ENCODE measurements around the gene TMEM98. TPM values are rescaled to one million over a fixed set of nuclear protein-coding genes. Genes with fewer than 3 reads are reported as not detected.
"Not testable (repeated sequence)": the region's sequence is repeated elsewhere in the genome, so short reads cannot be mapped to it uniquely, and the experiment has no call there.

The TMEM98 gene
- total RNA-seq, 2 donors from 2014 or later, result 43.0 to 117 TPM

GRCh38 chr17:32882734-32883133 is 45.2 kb upstream of the TMEM98 start:
- no peak overlapping the region for H3K27ac ChIP-seq
- peaks cover 0 to under 1% of the 10 kb centered on the region in 2 donors for H3K4me1 ChIP-seq
- H3K4me3 ChIP-seq, result no peak overlapping the region
- H3K36me3 ChIP-seq, result no peaks in the 10 kb centered on the region
- TF ChIP-seq CTCF (IDR thresholded peaks at IDR 0.05), result no peak
- no peak for DNase-seq (ENCODE audit: low spot score)
- H3K27me3 ChIP-seq, result no peaks in the 10 kb centered on the region
- no peaks in the 10 kb centered on the region for H3K9me3 ChIP-seq

- H3K4me3 ChIP-seq; H3K27ac ChIP-seq; H3K4me1 ChIP-seq; H3K9me3 ChIP-seq; H3K27me3 ChIP-seq; H3K36me3 ChIP-seq; DNase-seq (ENCODE audit: low spot score): not testable (repeated sequence)
Observed at GRCh38 chr17:32886951-32887350, 41.0 kb upstream of the TMEM98 start.

- not testable (repeated sequence) for H3K4me1 ChIP-seq; H3K36me3 ChIP-seq; H3K9me3 ChIP-seq; DNase-seq (ENCODE audit: low spot score); H3K27me3 ChIP-seq; H3K27ac ChIP-seq; H3K4me3 ChIP-seq
Observed at GRCh38 chr17:32887410-32887809, 40.5 kb upstream of the TMEM98 start.

GRCh38 chr17:32894245-32894644 is 33.7 kb upstream of the TMEM98 start:
- no peaks in the 10 kb centered on the region for H3K9me3 ChIP-seq
- DNase-seq (ENCODE audit: low spot score), result no peak
- no peaks in the 10 kb centered on the region for H3K36me3 ChIP-seq
- no peak overlapping the region for H3K27ac ChIP-seq
- H3K4me1 ChIP-seq, result peaks cover 0 to 5% of the 10 kb centered on the region in 2 donors
- no peak overlapping the region for H3K4me3 ChIP-seq
- H3K27me3 ChIP-seq, result no peaks in the 10 kb centered on the region
- no peak for TF ChIP-seq CTCF (IDR thresholded peaks at IDR 0.05)

- H3K27ac ChIP-seq, result peak overlapping the region; percentile 51 to 67
- TF ChIP-seq CTCF (IDR thresholded peaks at IDR 0.05), result no peak
- no peak overlapping the region for H3K4me3 ChIP-seq
- H3K36me3 ChIP-seq, result no peaks in the 10 kb centered on the region
- peaks cover 0 to 5% of the 10 kb centered on the region in 2 donors for H3K4me1 ChIP-seq
- H3K27me3 ChIP-seq, result no peaks in the 10 kb centered on the region
- no peaks in the 10 kb centered on the region for H3K9me3 ChIP-seq
- DNase-seq (ENCODE audit: low spot score), result no peak
Observed at GRCh38 chr17:32896647-32897258, 31.2 kb upstream of the TMEM98 start.

- no peaks in the 10 kb centered on the region for H3K36me3 ChIP-seq
- no peaks in the 10 kb centered on the region for H3K27me3 ChIP-seq
- H3K4me3 ChIP-seq, result no peak overlapping the region
- no peak overlapping the region for H3K27ac ChIP-seq
- H3K4me1 ChIP-seq, result peaks cover 0 to 5% of the 10 kb centered on the region in 2 donors
- no peaks in the 10 kb centered on the region for H3K9me3 ChIP-seq
- DNase-seq (ENCODE audit: low spot score), result no peak
- no peak for TF ChIP-seq CTCF (IDR thresholded peaks at IDR 0.05)
Observed at GRCh38 chr17:32899236-32900013, 28.5 kb upstream of the TMEM98 start.

All from right atrium auricular region (tissue), 2 donors.